Measurements from ENCODE around the gene HDAC4.

GRCh38 chr2:239286901-239287300 lies 113.9 kb downstream of the HDAC4 start:
- TF ChIP-seq, protein P1, sequence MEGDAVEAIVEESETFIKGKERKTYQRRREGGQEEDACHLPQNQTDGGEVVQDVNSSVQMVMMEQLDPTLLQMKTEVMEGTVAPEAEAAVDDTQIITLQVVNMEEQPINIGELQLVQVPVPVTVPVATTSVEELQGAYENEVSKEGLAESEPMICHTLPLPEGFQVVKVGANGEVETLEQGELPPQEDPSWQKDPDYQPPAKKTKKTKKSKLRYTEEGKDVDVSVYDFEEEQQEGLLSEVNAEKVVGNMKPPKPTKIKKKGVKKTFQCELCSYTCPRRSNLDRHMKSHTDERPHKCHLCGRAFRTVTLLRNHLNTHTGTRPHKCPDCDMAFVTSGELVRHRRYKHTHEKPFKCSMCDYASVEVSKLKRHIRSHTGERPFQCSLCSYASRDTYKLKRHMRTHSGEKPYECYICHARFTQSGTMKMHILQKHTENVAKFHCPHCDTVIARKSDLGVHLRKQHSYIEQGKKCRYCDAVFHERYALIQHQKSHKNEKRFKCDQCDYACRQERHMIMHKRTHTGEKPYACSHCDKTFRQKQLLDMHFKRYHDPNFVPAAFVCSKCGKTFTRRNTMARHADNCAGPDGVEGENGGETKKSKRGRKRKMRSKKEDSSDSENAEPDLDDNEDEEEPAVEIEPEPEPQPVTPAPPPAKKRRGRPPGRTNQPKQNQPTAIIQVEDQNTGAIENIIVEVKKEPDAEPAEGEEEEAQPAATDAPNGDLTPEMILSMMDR (IDR thresholded peaks at IDR 0.05), result no peak
- no peak for TF ChIP-seq POLR2A (IDR thresholded peaks at IDR 0.05)
